A673 (cell line): Measurements from ENCODE around the gene CD4. TPM values are rescaled to one million over a fixed set of nuclear protein-coding genes. Genes with fewer than 3 reads are reported as not detected.
"Not testable (repeated sequence)": the region's sequence is repeated elsewhere in the genome, so short reads cannot be mapped to it uniquely, and the experiment has no call there.

ENCODE experiments used
- BruUV-seq: library from RNA; stranded (reverse); fragments of 400-500 nt; replicated peaks from 2 replicates; lab custom pipeline; 2021; lab: Mats Ljungman, UMichigan
- CTCF ChIA-PET: fragments of 300-600 bp; sonication (Branson Sonifier 250); formaldehyde crosslinking; loops from one replicate; lab custom pipeline; 2022; ENCODE audit warnings: antibody characterized with exemption; lab: Charles Lee
- POLR2A ChIA-PET: fragments of 300-600 bp; sonication (Branson Sonifier 250); formaldehyde crosslinking; loops from one replicate; lab custom pipeline; 2022; ENCODE audit warnings: antibody characterized with exemption; ENCODE audit not compliant: low non-redundant PET; lab: Charles Lee
- DNase-seq: peaks from one replicate; pipeline ENCODE4 v3.0.0-alpha.2; 2015; ENCODE audit warnings: low spot score
- H3K27ac ChIP-seq: fragments of 200-600 bp; sonication (generic); 2 replicates; pipeline ENCODE4 v1.5.1; 2016; ENCODE audit warnings: mixed run types, low read depth, mild to moderate bottlenecking, mixed read lengths, antibody characterized with exemption, low read length; ENCODE audit not compliant: poor library complexity, severe bottlenecking
- H3K27me3 ChIP-seq: fragments of 200-600 bp; sonication (generic); replicated peaks from 2 replicates; pipeline ENCODE4 v1.6.1; 2017; ENCODE audit warnings: mixed run types, low read depth, mild to moderate bottlenecking, mixed read lengths, antibody characterized with exemption, low read length; ENCODE audit not compliant: insufficient read depth, poor library complexity
- H3K36me3 ChIP-seq: fragments of 200-600 bp; sonication (generic); 2 replicates; pipeline ENCODE4 v1.6.1; 2016; ENCODE audit warnings: mixed run types, mild to moderate bottlenecking, mixed read lengths, antibody characterized with exemption, low read length; ENCODE audit not compliant: insufficient read depth, poor library complexity, severe bottlenecking
- H3K4me1 ChIP-seq: fragments of 200-600 bp; sonication (generic); 2 replicates; pipeline ENCODE4 v1.6.1; 2017; ENCODE audit warnings: mixed run types, mild to moderate bottlenecking, mixed read lengths, antibody characterized with exemption, low read length; ENCODE audit not compliant: insufficient read depth, poor library complexity, severe bottlenecking
- H3K4me3 ChIP-seq: fragments of 200-600 bp; sonication (generic); 2 replicates; pipeline ENCODE4 v1.5.1; 2016; ENCODE audit warnings: low read depth, mixed run types, mild to moderate bottlenecking, mixed read lengths, low read length; ENCODE audit not compliant: poor library complexity, severe bottlenecking
- H3K9me3 ChIP-seq: fragments of 200-600 bp; sonication (generic); 2 replicates; pipeline ENCODE4 v1.6.1; 2016; ENCODE audit warnings: mixed run types, low read depth, mild to moderate bottlenecking, mixed read lengths, antibody characterized with exemption, low read length; ENCODE audit not compliant: poor library complexity, severe bottlenecking
- CTCF ChIP-seq: fragments of 300-800, 200-600 bp; sonication (generic); conservative IDR thresholded peaks from 2 replicates; pipeline ENCODE4 v1.5.1; 2017; ENCODE audit warnings: low read depth, mild to moderate bottlenecking, antibody characterized with exemption, low read length, moderate library complexity, mixed read lengths
- EZH2 ChIP-seq: fragments of 200-600 bp; sonication (generic); IDR thresholded peaks from 2 replicates; pipeline ENCODE4 v1.6.1; 2017; ENCODE audit warnings: borderline replicate concordance, low read depth, mild to moderate bottlenecking, mixed read lengths, antibody characterized with exemption, low read length; ENCODE audit not compliant: poor library complexity, severe bottlenecking
- intact Hi-C: fragments of 100-400 bp; cut with micrococcal nuclease; formaldehyde crosslinking; loops from one replicate; pipeline ENCODE4 v1.10.0; 2022; ENCODE audit not compliant: unreplicated experiment
- total RNA-seq: library from RNA; stranded (reverse); gene quantifications from 2 replicates; pipeline ENCODE4 v1.2.3, GENCODE V29; 2021

Gene CD4
- total RNA-seq, 1 experiment from 2014 or later, result not detected

GRCh38 chr12:6863586-6864321, 74.4 kb downstream of the CD4 start:
- ChIA-PET CTCF (no interaction called here), POLR2A (no interaction called here)
- H3K4me3 ChIP-seq, result no peak overlapping the region
- H3K27me3 ChIP-seq, result no peaks in the 10 kb centered on the region
- DNase-seq, result no peak
- peaks cover 66% of the 10 kb centered on the region for H3K36me3 ChIP-seq
- no TSS peak for BruUV-seq
- no peak overlapping the region for H3K27ac ChIP-seq
- no peaks in the 10 kb centered on the region for H3K9me3 ChIP-seq
- intact Hi-C loops, result no loop called here
- peaks cover 17% of the 10 kb centered on the region for H3K4me1 ChIP-seq
- TF ChIP-seq CTCF (no peak), EZH2 (no peak)

DNA sequence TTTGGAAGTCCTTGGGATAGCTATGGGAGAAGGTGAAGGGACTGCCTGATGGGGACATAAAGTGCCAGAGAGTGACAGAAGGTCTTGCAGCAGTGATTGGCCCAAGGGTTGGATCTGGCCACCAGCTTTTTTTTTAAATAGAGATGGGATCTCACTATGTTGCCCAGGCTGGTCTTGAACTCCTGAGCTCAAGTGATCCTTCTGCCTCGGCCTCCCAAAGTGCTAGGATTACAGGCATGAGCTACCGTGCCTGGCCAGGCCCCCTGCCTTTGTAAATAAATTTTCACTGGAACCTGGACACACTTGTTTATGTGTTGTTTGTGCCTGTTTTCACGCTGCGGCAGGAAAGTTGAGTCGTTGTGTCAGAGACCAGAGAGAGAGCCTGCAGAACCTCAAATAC, 76.0 kb downstream of the CD4 start:
- CTCF ChIA-PET, intact Hi-C loops: not testable (repeated sequence)

DNA sequence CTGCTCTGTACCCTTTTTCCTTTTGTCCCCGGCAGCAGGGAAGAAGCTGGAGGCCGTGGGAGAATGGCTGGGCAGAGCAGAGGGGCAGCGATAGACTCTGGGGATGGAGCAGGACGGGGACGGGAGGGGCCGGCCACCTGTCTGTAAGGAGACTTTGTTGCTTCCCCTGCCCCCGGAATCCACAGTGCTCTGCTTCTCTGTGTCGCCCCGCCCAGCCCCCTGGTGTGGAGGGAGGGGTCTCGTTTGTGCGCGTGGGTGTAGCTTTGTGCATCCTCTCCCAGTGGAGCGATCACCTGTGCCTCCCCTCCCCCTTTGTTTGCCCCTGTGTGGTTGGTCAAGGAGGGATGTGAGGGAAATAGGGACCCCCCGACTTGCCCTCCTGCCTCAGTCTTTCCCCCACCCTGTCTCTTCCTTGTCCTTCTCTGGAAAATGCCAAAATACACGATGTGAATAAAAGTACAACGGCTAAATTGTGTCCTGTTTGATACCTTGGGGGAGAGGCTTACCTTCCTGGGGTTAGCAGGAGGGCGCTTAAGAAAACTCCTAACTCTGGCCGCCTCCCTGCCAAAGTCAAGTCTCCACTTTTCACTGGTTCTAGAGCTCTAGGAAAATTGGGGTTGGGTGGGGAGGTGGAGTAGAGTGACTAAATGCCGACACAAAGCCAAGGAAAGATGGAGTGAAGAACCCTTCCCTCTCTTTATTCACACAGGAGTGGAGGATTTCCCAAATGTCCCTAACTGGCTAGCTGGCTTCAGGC, 77.0 kb downstream of the CD4 start:
- Histone ChIP-seq H3K4me1 (peaks cover 26% of the 10 kb centered on the region), H3K27me3 (no peaks in the 10 kb centered on the region), H3K36me3 (peaks cover 70% of the 10 kb centered on the region), H3K27ac (peak overlapping the region; percentile 99), H3K4me3 (peak overlapping the region; percentile 100), H3K9me3 (no peaks in the 10 kb centered on the region)
- ChIA-PET POLR2A (interaction anchor here (0.6 to 0.8 kb wide), 3 partner anchors 34 to 165 kb away, joined by 3 to 4 read pairs (median 3); no protein-coding TSS in a partner anchor), CTCF (interaction anchor here (0.7 kb wide), 1 partner anchor 925 kb away, joined by 6 read pairs; no protein-coding TSS in a partner anchor)
- no peak for TF ChIP-seq CTCF
- TF ChIP-seq EZH2, result no peak
- intact Hi-C loops, result loop anchor here (2.0 kb wide), 1 partner anchor 14 kb away; the partner anchor contains the start of gene USP5
- DNase-seq, result peak; percentile 58
- no TSS peak for BruUV-seq

More for the DNA sequence above, 76.0 kb downstream of the CD4 start:
- Histone ChIP-seq H3K36me3 (peaks cover 71% of the 10 kb centered on the region), H3K4me1 (peaks cover 26% of the 10 kb centered on the region)
- DNase-seq, BruUV-seq, H3K27me3 ChIP-seq, H3K4me3 ChIP-seq, H3K27ac ChIP-seq, POLR2A ChIA-PET, H3K9me3 ChIP-seq: not testable (repeated sequence)
